Gastrocnemius medialis (tissue), 4 donors: ENCODE measurements around the gene MYL3. TPM values are rescaled to one million over a fixed set of nuclear protein-coding genes. Genes with fewer than 3 reads are reported as not detected.

Experiments
- ATAC-seq, 2 donors: fragments of 150-250 bp; one replicate each; pipeline ENCODE4 v1.9.1; 2016
- DNase-seq, 2 donors: peaks; one replicate each; pipeline ENCODE4 v3.0.0-alpha.2; 2019
- H3K27ac ChIP-seq, 4 donors: fragments of 200-600 bp; sonication (generic); 1 replicate in 1 of 4; 2 replicates in 3 of 4; pipeline ENCODE4 v1.5.1; 2016 to 2018; ENCODE audit warnings: mild to moderate bottlenecking in 2 of 4, moderate library complexity in 1 of 4
- H3K27me3 ChIP-seq, 3 donors: fragments of 200-600 bp; sonication (generic) in 2 of 3; 1 replicate in 1 of 3; 2 replicates in 2 of 3; pipeline versions ENCODE4 v1.5.1 to v1.6.0; 2016 to 2019; ENCODE audit warnings: mild to moderate bottlenecking in 1 of 3, moderate library complexity in 1 of 3
- H3K36me3 ChIP-seq, 2 donors: fragments of 200-600 bp; sonication (generic) in 1 of 2; one replicate each; pipeline ENCODE4 v1.5.1; 2017 to 2018
- H3K4me1 ChIP-seq, 2 donors: fragments of 200-600 bp; sonication (generic) in 1 of 2; one replicate each; pipeline ENCODE4 v1.5.1; 2016 to 2017; ENCODE audit warnings: mild to moderate bottlenecking in 2 of 2
- H3K4me3 ChIP-seq, 4 donors: fragments of 200-600 bp; sonication (generic) in 3 of 4; 1 replicate in 1 of 4; 2 replicates in 3 of 4; pipeline ENCODE4 v1.5.1; 2016 to 2019; ENCODE audit warnings: mild to moderate bottlenecking in 2 of 4
- H3K9me3 ChIP-seq, 3 donors: fragments of 200-600 bp; sonication (generic) in 2 of 3; 1 replicate in 1 of 3; 2 replicates in 2 of 3; pipeline ENCODE4 v1.5.1; 2016 to 2019
- POLR2A ChIP-seq, 2 donors: fragments of 450-650 bp; IDR thresholded peaks; one replicate each; pipeline ENCODE4 v1.6.1; 2017; ENCODE audit warnings: antibody characterized with exemption in 2 of 2, mild to moderate bottlenecking in 2 of 2, moderate library complexity in 2 of 2
- in situ Hi-C, 4 donors: fragments of 200-750 bp; cut with MboI; loops; one replicate each; pipeline versions ENCODE4 v1.15.0 to v1.8.0; 2017; ENCODE audit warnings: low sequenced_read_pairs in 4 of 4
- intact Hi-C: fragments of 100-400 bp; cut with DNase I; formaldehyde crosslinking; loops from one replicate; pipeline ENCODE4 v1.15.1; 2023; ENCODE audit warnings: low total_unique reads
- total RNA-seq, 4 donors: library from RNA; depleted of rRNA; stranded (reverse); fragments of >200 nt; gene quantifications; one replicate each; pipeline versions ENCODE4 v1.1.0 to v1.2.3, GENCODE V29; 2016
- TF ChIP-seq, protein P1 (sequence below), 5 experiments: fragments of 450-650 bp in 3 of 5; fragments of 200-600 bp in 2 of 5; sonication (generic) in 2 of 5; IDR thresholded peaks in 4 of 5; conservative IDR thresholded peaks in 1 of 5; 1 replicate in 4 of 5; 2 replicates in 1 of 5; pipeline ENCODE4 v1.5.1; 2016 to 2019; ENCODE audit warnings: antibody characterized with exemption in 5 of 5, mild to moderate bottlenecking in 3 of 5, moderate library complexity in 3 of 5

The MYL3 gene
- total RNA-seq, 4 donors from 2014 or later, result 42.5 to 544 (median 281) TPM

GRCh38 chr3:46895204-46895660 is 32.0 kb upstream of the MYL3 start:
- Histone ChIP-seq H3K36me3 (no peaks in the 10 kb centered on the region), H3K4me1 (peaks cover 11 to 14% of the 10 kb centered on the region in 2 donors), H3K4me3 (no peak overlapping the region), H3K9me3 (no peaks in the 10 kb centered on the region), H3K27me3 (no peaks in the 10 kb centered on the region), H3K27ac (no peak overlapping the region)
- DNase-seq (peak in 1 of 2 donors; percentile 61), ATAC-seq (peak in 1 of 2 donors; percentile 29)
- in situ Hi-C loops (loop anchor here in 2 of 4 donors (10.0 kb wide), 1 partner anchor 180 kb away; the partner anchor contains the start of gene PRSS50 (in 2 of the 2)), intact Hi-C loops (loop anchor here (1.0 kb wide), 2 partner anchors 29 to 190 kb away; no protein-coding TSS in a partner anchor)
- no peak for TF ChIP-seq POLR2A (IDR thresholded peaks at IDR 0.05)
- TF ChIP-seq, protein P1, sequence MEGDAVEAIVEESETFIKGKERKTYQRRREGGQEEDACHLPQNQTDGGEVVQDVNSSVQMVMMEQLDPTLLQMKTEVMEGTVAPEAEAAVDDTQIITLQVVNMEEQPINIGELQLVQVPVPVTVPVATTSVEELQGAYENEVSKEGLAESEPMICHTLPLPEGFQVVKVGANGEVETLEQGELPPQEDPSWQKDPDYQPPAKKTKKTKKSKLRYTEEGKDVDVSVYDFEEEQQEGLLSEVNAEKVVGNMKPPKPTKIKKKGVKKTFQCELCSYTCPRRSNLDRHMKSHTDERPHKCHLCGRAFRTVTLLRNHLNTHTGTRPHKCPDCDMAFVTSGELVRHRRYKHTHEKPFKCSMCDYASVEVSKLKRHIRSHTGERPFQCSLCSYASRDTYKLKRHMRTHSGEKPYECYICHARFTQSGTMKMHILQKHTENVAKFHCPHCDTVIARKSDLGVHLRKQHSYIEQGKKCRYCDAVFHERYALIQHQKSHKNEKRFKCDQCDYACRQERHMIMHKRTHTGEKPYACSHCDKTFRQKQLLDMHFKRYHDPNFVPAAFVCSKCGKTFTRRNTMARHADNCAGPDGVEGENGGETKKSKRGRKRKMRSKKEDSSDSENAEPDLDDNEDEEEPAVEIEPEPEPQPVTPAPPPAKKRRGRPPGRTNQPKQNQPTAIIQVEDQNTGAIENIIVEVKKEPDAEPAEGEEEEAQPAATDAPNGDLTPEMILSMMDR (IDR thresholded peaks at IDR 0.05 in 4 of 5, conservative IDR thresholded peaks at IDR 0.05 in 1 of 5), result peak; percentile 70 to 89 (median 87)

DNA sequence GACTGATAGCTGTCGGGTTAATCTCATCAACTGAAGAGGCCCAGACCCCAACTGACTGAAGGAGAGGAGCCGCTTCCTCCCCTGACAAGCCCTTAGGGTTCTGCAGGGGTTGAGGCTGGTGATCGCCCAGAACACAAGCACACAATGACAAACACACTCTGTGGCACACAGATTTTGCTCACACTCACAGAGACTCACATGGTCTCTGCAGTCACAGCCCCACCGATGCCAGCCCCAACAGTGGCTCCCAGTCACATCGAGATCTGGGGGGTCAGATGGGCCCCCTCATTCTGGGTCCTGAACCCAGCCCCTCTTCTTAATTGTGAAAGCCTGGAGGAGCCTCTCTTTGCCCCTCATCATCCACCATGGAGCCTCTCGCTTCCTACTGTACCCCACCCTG is 31.0 kb upstream of the MYL3 start:
- Histone ChIP-seq H3K9me3 (no peaks in the 10 kb centered on the region), H3K4me1 (peaks cover 11 to 14% of the 10 kb centered on the region in 2 donors), H3K27ac (peak overlapping the region in 3 of 4 donors; percentile 31 to 38 (median 33)), H3K4me3 (no peak overlapping the region), H3K27me3 (no peaks in the 10 kb centered on the region), H3K36me3 (no peaks in the 10 kb centered on the region)
- in situ Hi-C loops (loop anchor here in 3 of 4 donors (5.0 to 10.0 kb wide), 2 partner anchors 179 to 187 kb away; partner anchors contain the start of gene PRSS50 (in 2 of the 3)), intact Hi-C loops (loop anchor here (5.0 kb wide), 1 partner anchor 47 kb away; no protein-coding TSS in a partner anchor)
- DNase-seq (no peak), ATAC-seq (no peak)
- TF ChIP-seq POLR2A (IDR thresholded peaks at IDR 0.05), result no peak
- TF ChIP-seq, protein P1 (IDR thresholded peaks at IDR 0.05 in 4 of 5, conservative IDR thresholded peaks at IDR 0.05 in 1 of 5), result no peak

- H3K4me1 ChIP-seq, result peaks cover 10 to 11% of the 10 kb centered on the region in 2 donors
- H3K4me3 ChIP-seq, result no peak overlapping the region
- in situ Hi-C loops (loop anchor here in 3 of 4 donors (5.0 to 10.0 kb wide), 2 partner anchors 179 to 186 kb away; partner anchors contain the start of gene PRSS50 (in 2 of the 3)), intact Hi-C loops (loop anchor here (5.0 kb wide), 1 partner anchor 46 kb away; no protein-coding TSS in a partner anchor)
- peak overlapping the region in 3 of 4 donors; percentile 31 to 38 (median 33) for H3K27ac ChIP-seq
- H3K27me3 ChIP-seq, result no peaks in the 10 kb centered on the region
- no peaks in the 10 kb centered on the region for H3K36me3 ChIP-seq
- TF ChIP-seq, protein P1 (IDR thresholded peaks at IDR 0.05 in 4 of 5, conservative IDR thresholded peaks at IDR 0.05 in 1 of 5), result no peak
- TF ChIP-seq POLR2A (IDR thresholded peaks at IDR 0.05), result no peak
- ATAC-seq (no peak), DNase-seq (no peak)
- H3K9me3 ChIP-seq, result no peaks in the 10 kb centered on the region
Observed at GRCh38 chr3:46893763-46894162, 30.5 kb upstream of the MYL3 start.

- DNase-seq, result no peak
- ATAC-seq, result no peak
- Histone ChIP-seq H3K27me3 (no peaks in the 10 kb centered on the region), H3K4me3 (no peak overlapping the region), H3K4me1 (peaks cover 8 to 10% of the 10 kb centered on the region in 2 donors), H3K9me3 (no peaks in the 10 kb centered on the region), H3K27ac (peak overlapping the region; percentile 1 to 55 (median 52)), H3K36me3 (no peaks in the 10 kb centered on the region)
- TF ChIP-seq POLR2A (IDR thresholded peaks at IDR 0.05), result no peak
- TF ChIP-seq, protein P1 (IDR thresholded peaks at IDR 0.05 in 4 of 5, conservative IDR thresholded peaks at IDR 0.05 in 1 of 5), result no peak
- intact Hi-C loops (loop anchor here (5.0 kb wide), 1 partner anchor 46 kb away; no protein-coding TSS in a partner anchor), in situ Hi-C loops (loop anchor here in 3 of 4 donors (5.0 to 10.0 kb wide), 2 partner anchors 178 to 186 kb away; partner anchors contain the start of gene PRSS50 (in 2 of the 3))
Observed at GRCh38 chr3:46893146-46893748, 30.0 kb upstream of the MYL3 start.
